ENCODE results near the gene ABCA12. TPM values are rescaled to one million over a fixed set of nuclear protein-coding genes. Genes with fewer than 3 reads are reported as not detected.

Gene ABCA12
- total RNA-seq, 2 donors from 2014 or later, result 0.68 to 1.1 TPM

GRCh38 chr2:214881647-214882202 is 256.7 kb downstream of the ABCA12 start:
- WGBS, result 81% methylated on average over 6 of the region's 6 CpGs
- Histone ChIP-seq H3K36me3 (no peaks in the 10 kb centered on the region), H3K27ac (no peak overlapping the region), H3K4me1 (replicated peaks) (no peaks in the 10 kb centered on the region), H3K27me3 (replicated peaks; ENCODE audit: insufficient read depth) (no peaks in the 10 kb centered on the region), H3K4me3 (no peak overlapping the region), H3K9me3 (no peaks in the 10 kb centered on the region)
- peak; percentile 19 for DNase-seq (ENCODE audit: low spot score)
- TF ChIP-seq POLR2A (IDR thresholded peaks at IDR 0.05), result no peak
- TF ChIP-seq CTCF (IDR thresholded peaks at IDR 0.05), result no peak
- no peak for TF ChIP-seq POLR2AphosphoS5 (IDR thresholded peaks at IDR 0.05)
- intact Hi-C loops (cut with DNase I), result no loop called here

Other genes with a start within 250 kb of the ABCA12 start
- gene ATIC, start 173.4 kb upstream of the ABCA12 start, total RNA-seq, result 10 to 100 TPM; 23.7 to 46.6 TPM